AG09319 (cell line): ENCODE results near the gene ACR.

ENCODE experiments used
- DNase-seq: peaks from one replicate; pipeline ENCODE4 v3.0.0-alpha.2; 2010; ENCODE audit warnings: low read depth; ENCODE audit errors: extremely low read depth
- CTCF ChIP-seq: IDR thresholded peaks from 2 replicates; pipeline ENCODE4 v1.5.1; 2011; ENCODE audit warnings: low read depth, mild to moderate bottlenecking, inconsistent platforms, low read length, moderate library complexity

The ACR gene

DNA sequence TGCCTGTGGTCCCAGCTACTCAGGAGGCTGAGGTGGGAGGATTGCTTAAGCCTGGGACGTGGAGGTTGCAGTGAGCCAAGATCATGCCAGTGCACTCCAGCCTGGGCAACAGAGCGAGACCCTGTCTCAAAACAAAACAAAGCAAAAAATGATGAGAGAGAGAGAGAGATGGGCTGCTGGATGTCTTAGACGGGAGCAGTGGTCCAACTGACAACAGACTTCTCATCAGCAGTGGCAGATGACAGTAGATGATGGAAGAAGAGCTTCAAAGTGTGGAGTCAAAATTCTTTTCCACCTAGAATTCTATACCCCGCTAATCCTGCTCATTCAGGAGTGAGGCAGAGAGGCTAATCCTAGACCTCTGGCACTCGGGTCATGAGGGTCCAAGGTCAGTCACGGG is 29.0 kb upstream of the ACR start:
- no peak for DNase-seq
- TF ChIP-seq CTCF, result no peak

- no peak for DNase-seq
- TF ChIP-seq CTCF, result no peak
Observed at GRCh38 chr22:50710221-50710620, 27.8 kb upstream of the ACR start.

DNA sequence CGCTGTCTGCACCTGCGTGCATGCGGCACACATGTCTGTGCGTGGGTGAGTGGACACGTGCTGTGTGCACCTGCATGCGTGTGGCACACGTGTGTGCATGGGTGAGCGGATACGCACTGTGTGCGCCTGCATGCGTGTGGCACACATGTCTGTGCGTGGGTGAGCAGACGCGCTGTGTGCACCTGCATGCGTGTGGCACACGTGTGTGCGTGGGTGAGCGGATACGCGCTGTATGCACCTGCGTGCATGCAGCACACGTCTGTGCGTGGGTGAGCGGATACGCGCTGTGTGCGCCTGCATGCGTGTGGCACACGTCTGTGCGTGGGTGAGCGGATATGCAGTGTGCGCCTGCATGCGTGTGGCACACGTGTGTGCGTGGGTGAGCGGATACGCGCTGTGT is 27.1 kb upstream of the ACR start:
- no peak for DNase-seq
- no peak for TF ChIP-seq CTCF

GRCh38 chr22:50711446-50712340 is 26.3 kb upstream of the ACR start:
- no peak for TF ChIP-seq CTCF
- no peak for DNase-seq

DNA sequence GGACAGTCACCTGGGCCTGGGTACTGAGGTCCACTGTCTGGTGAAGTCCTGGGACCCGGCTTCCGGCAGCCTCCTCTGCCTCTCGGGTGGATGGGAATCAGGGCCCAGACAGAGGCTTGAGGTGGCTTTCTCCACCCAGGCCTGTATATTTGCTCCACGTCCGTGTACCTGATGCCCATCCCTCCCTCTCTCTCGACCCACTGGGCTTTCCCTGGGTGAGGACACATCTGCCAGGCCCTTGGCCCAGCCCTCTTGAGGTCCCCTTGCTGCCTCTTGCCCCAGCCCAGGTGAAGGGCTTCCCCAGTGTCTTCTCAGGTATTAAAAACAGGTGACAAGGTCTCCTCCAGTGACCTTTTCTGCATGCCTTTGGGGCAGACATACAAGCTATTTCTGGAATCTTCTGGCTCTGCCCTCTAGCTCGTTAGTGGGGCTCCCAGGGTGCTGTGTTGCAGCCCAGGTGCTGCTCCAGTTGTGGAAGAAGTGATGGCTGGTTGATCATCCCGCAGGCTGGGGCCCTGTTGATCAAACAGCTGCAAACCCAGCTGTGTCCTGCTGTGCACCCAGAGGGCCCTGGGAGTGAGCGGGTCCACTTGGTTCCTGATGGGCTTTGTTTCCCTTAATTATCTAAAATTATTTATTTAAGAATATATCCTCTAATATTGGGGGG is 25.5 kb upstream of the ACR start:
- DNase-seq, result no peak
- TF ChIP-seq CTCF, result no peak

- DNase-seq, result no peak
Observed at GRCh38 chr22:50713008-50713385, 25.0 kb upstream of the ACR start.

More at GRCh38 chr22:50713008-50713385, 25.0 kb upstream of the ACR start:
- TF ChIP-seq CTCF, result no peak
